ENCODE results near the gene INSC.

The INSC gene

GRCh38 chr11:15139958-15140659, 25.4 kb downstream of the INSC start (continued):
- TF ChIP-seq ZNF280C (tag by site-specific recombination; IDR thresholded peaks at IDR 0.05) (no peak), ZBTB26 (tag by site-specific recombination; optimal IDR thresholded peaks at IDR 0.05) (no peak), YY1 (tag by site-specific recombination; IDR thresholded peaks at IDR 0.05) (no peak), ZBTB21 (tag by site-specific recombination; IDR thresholded peaks at IDR 0.05) (no peak), TRIM28 (IDR thresholded peaks at IDR 0.05; ENCODE audit: borderline replicate concordance, low read length) (no peak), SCRT2 (tag by site-specific recombination; IDR thresholded peaks at IDR 0.05) (no peak), ELK4 (IDR thresholded peaks at IDR 0.05; ENCODE audit: borderline replicate concordance, low read depth, low read length) (no peak), ZNF146 (tag by site-specific recombination; IDR thresholded peaks at IDR 0.05) (no peak), ZXDB (tag by site-specific recombination; IDR thresholded peaks at IDR 0.05) (no peak), ZNF274 (IDR thresholded peaks at IDR 0.05; ENCODE audit: low read length) (no peak), ZNF274 (tag by site-specific recombination; IDR thresholded peaks at IDR 0.05; ENCODE audit: borderline replicate concordance) (no peak), HOXC10 (CRISPR knock-in tag; IDR thresholded peaks at IDR 0.05) (no peak)

GRCh38 chr11:15141381-15141780, 26.7 kb downstream of the INSC start:
- Histone ChIP-seq H3K4me3 (ENCODE audit: low read depth, low read length) (no peak overlapping the region), H3K36me3 (ENCODE audit: control insufficient read depth in 2 of 2, insufficient read depth in 1 of 2, low read length in 2 of 2) (no peaks in the 10 kb centered on the region), H3K4me1 (ENCODE audit: control insufficient read depth, insufficient read depth, low read length) (no peaks in the 10 kb centered on the region), H3K9me3 (ENCODE audit: control insufficient read depth, insufficient read depth, low read depth, low read length) (no peaks in the 10 kb centered on the region), H3K27ac (ENCODE audit: extremely low read depth, low read depth, low read length) (no peak overlapping the region)
- ChIA-PET POLR2A (no interaction called here), CTCF (no interaction called here)
- TF ChIP-seq FEZF1 (tag by site-specific recombination; IDR thresholded peaks at IDR 0.05) (no peak), KLF8 (tag by site-specific recombination; IDR thresholded peaks at IDR 0.05) (no peak), ZNF335 (tag by site-specific recombination; conservative IDR thresholded peaks at IDR 0.05) (no peak), ZFHX2 (tag by site-specific recombination; conservative IDR thresholded peaks at IDR 0.05) (no peak)

GRCh38 chr11:15142838-15143237, 28.1 kb downstream of the INSC start:
- Histone ChIP-seq H3K4me1 (ENCODE audit: control insufficient read depth, insufficient read depth, low read length) (no peaks in the 10 kb centered on the region), H3K9me3 (ENCODE audit: control insufficient read depth, insufficient read depth, low read depth, low read length) (no peaks in the 10 kb centered on the region), H3K27ac (ENCODE audit: extremely low read depth, low read depth, low read length) (no peak overlapping the region), H3K36me3 (ENCODE audit: control insufficient read depth in 2 of 2, insufficient read depth in 1 of 2, low read length in 2 of 2) (no peaks in the 10 kb centered on the region), H3K4me3 (ENCODE audit: low read depth, low read length) (no peak overlapping the region)
- POLR2A ChIA-PET = no interaction called here
- CTCF ChIA-PET = interaction anchor here (0.7 kb wide), 1 partner anchor 56 kb away, joined by 3 read pairs; no protein-coding TSS in a partner anchor
- TF ChIP-seq IKZF3 (tag by site-specific recombination; IDR thresholded peaks at IDR 0.05) (no peak), ZNF202 (tag by site-specific recombination; IDR thresholded peaks at IDR 0.05; ENCODE audit: borderline replicate concordance) (no peak), ATF2 (tag by site-specific recombination; IDR thresholded peaks at IDR 0.05; ENCODE audit: low read depth) (no peak), ZNF391 (tag by site-specific recombination; IDR thresholded peaks at IDR 0.05; ENCODE audit: borderline replicate concordance, low read depth) (no peak), ZNF274 (IDR thresholded peaks at IDR 0.05; ENCODE audit: low read length) (no peak), ZNF274 (tag by site-specific recombination; IDR thresholded peaks at IDR 0.05; ENCODE audit: borderline replicate concordance) (no peak), ZNF148 (tag by site-specific recombination; IDR thresholded peaks at IDR 0.05; ENCODE audit: borderline replicate concordance) (no peak), ZNF830 (tag by site-specific recombination; IDR thresholded peaks at IDR 0.05; ENCODE audit: low read depth) (no peak), ZNF221 (tag by site-specific recombination; IDR thresholded peaks at IDR 0.05; ENCODE audit: borderline replicate concordance) (no peak), KLF17 (tag by site-specific recombination; IDR thresholded peaks at IDR 0.05) (no peak)

Measured in HEK293 (cell line).